HG03103 (cell line): ENCODE data around the gene MYBL2.
"Not testable (repeated sequence)": the region's sequence is repeated elsewhere in the genome, so short reads cannot be mapped to it uniquely, and the experiment has no call there.

ENCODE experiments used
- ATAC-seq: cut with Tn5 transposase; IDR thresholded peaks from one replicate; pipeline ENCODE4 v1.9.1; 2021; ENCODE audit warnings: low read depth; ENCODE audit not compliant: unreplicated experiment

Gene MYBL2

GRCh38 chr20:43666376-43667328 lies at the start of gene MYBL2:
TSS of gene MYBL2 (plus strand) at chr20:43667114. CDS start at chr20:43667284, 170 bp downstream.
- peak; percentile 62 for ATAC-seq

DNA sequence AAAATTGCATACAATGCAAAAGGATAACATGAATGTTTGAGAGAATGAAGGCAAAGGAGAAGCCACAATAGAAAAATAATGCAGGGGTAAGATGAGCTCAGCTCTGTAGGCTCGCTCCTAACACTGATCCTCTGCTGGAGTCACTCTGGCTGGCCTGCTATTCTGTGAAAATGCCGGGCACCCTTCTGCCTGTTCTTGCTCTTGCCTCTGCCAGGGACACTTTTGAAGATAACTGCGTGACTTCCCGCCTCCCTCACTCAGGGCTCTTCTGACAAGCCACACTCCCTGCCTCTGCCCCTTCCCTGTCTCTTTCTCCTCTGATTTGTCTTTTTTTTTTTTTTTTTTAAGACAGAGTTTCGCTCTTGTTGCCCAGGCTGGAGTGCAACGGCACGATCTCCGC lies 35.3 kb upstream of the MYBL2 start:
- ATAC-seq, result no peak

DNA sequence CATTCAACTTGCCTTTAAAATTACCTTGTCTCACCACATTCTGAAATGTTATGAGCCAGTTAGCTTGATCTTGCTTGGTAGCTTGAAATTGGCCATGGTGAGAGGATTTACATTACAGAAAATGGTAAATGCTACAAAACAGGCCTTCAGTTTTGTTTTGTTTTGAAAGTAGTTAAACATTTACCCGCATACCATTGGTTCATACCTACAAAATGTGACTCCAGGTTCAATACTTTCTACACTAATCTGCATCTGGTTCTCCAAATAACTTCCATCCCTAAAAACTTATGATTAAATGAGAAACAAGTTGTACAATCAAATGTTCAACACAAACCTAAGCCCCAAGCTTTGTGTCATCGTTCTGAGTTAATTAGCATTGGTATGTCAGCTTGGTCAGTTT lies 30.5 kb upstream of the MYBL2 start:
- ATAC-seq, result no peak

- no peak for ATAC-seq
Observed at GRCh38 chr20:43642548-43642947, 24.4 kb upstream of the MYBL2 start.

- no peak for ATAC-seq
Observed at GRCh38 chr20:43650997-43651525, 15.9 kb upstream of the MYBL2 start.

DNA sequence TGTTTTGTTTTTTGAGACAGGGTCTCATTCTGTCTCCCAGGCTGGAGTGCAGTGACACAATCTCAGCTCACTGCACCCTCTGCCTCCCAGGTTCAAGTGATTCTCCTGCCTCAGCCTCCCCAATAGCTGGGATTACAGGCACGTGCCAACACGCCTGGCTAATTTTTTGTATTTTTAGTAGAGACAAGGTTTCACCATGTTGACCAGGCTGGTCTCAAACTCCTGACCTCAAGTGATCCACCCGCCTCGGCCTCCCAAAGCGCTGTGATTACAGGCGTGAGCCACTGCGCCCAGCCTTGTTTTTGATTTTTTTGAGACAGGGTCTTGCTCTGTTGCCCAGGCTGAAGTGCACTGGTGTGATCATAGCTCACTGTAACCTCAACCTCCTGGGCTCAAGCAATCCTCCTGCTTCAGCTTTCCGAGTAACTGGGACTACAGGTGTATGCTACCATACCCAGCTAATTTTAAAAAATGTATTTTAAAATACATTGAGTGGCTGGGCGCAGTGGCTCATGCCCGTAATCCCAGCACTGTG lies 15.2 kb upstream of the MYBL2 start:
- not testable (repeated sequence) for ATAC-seq

DNA sequence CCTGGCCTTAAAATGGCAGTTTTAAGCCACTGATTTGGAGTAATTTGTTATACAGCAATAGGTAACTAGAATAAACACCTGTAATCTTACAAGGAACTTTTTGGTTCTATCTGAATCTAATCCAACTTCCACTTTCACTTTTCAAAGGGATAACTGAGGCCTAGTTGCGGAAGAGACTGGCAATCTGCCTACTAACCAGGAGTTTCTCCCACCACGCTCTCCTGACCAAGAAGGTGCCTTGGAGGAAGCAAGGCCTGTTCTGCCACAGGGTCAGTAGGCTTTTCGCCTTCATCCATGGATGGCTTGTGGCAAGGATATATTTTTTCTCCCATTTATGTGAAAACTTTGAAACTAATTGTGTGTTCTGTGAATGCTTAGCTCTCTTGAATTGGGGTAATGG lies 12.9 kb upstream of the MYBL2 start:
- no peak for ATAC-seq

DNA sequence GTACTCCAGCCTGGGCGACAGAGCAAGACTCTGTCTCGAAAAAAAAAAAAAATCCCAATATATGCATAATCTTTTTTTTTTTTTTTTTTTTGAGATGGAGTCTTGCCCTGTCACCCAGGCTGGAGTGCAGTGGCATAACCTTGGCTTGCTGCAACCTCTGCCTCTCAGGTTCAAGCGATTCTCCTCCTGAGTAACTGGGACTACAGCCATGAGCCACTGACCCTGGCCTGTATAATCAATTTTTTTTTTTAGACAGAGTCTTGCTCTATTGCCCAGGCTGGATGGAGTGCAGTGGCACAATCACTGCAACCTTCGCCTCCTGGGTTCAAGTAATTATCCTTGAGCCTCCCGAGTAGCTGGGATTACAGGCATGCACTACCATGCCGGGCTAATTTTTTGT lies 11.7 kb upstream of the MYBL2 start:
- not testable (repeated sequence) for ATAC-seq

DNA sequence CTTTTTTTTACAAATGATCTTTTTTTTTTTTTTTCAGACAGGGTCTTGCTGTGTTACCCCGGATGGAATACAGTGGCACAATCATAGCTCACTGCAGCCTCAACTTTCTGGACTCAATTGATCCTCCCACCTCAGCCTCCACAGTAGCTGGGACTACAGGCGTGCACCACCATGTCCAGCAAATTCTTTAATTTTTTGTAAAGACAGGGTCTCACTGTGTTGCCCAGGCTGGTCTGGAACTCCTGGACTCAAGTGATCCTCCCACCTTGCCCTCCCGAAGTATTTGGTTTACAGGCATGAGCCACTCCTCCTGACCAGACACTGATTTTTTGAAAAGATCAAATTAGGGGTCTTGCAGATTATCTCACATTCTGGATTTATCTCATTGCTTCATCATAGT lies 11.0 kb upstream of the MYBL2 start:
- no peak for ATAC-seq

- ATAC-seq, result no peak
Observed at GRCh38 chr20:43658069-43658722, 8.7 kb upstream of the MYBL2 start.

DNA sequence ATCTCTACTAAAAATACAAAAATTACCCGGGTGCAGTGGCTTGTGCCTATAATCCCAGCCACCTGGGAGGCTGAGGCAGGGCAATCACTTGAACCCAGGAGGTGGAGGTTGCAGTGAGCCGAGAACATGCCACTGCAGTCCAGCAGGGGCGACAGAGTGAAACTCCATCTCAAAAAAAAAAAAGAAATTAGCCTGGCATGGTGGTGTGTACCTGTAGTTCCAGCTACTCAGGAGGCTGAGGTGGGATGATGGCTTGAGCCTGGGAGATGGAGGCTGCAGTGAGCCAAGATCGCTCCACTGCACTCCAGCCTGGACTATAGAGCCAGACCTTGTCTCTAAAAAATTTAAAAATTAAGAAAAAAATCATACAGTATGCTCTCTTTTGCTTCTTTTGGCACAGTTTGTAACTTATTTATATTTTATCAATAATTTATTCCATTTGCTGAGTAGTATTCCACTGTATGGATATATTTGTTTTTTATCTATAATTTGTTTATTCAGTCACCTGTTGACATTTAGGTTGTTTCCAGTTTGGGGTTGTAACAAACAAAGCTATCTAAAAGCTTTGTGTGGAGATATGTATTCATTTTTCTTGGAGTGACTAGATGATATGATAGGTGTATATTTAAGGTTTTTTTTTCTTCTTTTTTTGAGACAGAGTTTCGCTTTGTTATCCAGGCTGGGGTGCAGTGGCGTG lies 8.0 kb upstream of the MYBL2 start:
- no peak for ATAC-seq

GRCh38 chr20:43662943-43663655 lies 3.8 kb upstream of the MYBL2 start:
- ATAC-seq, result no peak

- ATAC-seq, result no peak
Observed at GRCh38 chr20:43665466-43666176, 1.3 kb upstream of the MYBL2 start.

- ATAC-seq, result no peak
Observed at GRCh38 chr20:43667341-43668132, 623 bp downstream of the MYBL2 start.

DNA sequence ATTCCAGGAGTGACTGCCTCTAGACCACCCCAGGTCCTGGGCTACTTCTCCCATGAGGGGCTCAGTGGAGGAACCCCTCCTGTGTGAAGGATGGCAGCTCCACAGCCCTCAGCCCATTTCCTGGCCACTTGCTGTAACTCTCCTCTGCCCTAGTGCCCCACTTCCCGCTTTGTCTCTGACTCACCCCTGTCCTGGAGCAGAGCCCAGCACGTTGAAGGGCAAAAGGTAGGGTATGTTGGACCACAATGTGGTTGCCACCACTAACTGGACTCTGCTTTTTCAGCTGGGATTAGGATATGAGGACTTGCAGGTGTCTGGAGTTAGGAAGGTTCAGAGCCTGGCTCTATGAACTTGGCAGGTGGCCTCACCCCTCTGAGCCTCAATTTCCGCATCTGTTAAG lies 2.4 kb downstream of the MYBL2 start:
- no peak for ATAC-seq

DNA sequence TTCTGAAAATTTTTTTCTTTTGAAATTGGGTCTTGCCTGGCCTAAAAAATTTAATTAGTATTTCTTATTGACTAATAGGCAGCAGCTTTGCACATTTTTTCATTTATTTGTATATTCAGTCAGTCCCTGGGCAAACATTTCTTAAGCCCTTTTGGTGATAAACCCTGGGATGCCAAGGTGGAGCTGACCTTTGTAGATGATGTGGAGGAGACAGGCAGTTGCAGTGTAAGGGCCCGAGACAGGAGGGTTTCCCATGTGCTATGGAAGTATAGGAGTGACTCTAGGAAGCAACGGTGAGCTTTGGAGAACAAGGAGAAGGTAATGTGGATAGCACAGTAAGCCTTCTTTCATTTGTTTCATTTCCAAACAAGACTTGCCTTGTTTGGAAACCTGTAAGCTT lies 3.5 kb downstream of the MYBL2 start:
- no peak for ATAC-seq

- ATAC-seq, result no peak
Observed at GRCh38 chr20:43676368-43676767, 9.5 kb downstream of the MYBL2 start.

- ATAC-seq, result no peak
Observed at GRCh38 chr20:43680981-43681380, 14.1 kb downstream of the MYBL2 start.

- ATAC-seq, result peak; percentile 15
Observed at GRCh38 chr20:43681468-43681942, 14.6 kb downstream of the MYBL2 start.
